HG03520 (cell line): ENCODE measurements around the gene SLC6A19.

Experiments used
- ATAC-seq: cut with Tn5 transposase; IDR thresholded peaks from one replicate; pipeline ENCODE4 v1.9.1; 2021; ENCODE audit warnings: mild to moderate bottlenecking, moderate library complexity; ENCODE audit not compliant: unreplicated experiment

The SLC6A19 gene

GRCh38 chr5:1241509-1242080 lies 40.2 kb downstream of the SLC6A19 start:
- ATAC-seq, result no peak

- ATAC-seq, result no peak
Measured at GRCh38 chr5:1242733-1243486, 41.5 kb downstream of the SLC6A19 start.

DNA sequence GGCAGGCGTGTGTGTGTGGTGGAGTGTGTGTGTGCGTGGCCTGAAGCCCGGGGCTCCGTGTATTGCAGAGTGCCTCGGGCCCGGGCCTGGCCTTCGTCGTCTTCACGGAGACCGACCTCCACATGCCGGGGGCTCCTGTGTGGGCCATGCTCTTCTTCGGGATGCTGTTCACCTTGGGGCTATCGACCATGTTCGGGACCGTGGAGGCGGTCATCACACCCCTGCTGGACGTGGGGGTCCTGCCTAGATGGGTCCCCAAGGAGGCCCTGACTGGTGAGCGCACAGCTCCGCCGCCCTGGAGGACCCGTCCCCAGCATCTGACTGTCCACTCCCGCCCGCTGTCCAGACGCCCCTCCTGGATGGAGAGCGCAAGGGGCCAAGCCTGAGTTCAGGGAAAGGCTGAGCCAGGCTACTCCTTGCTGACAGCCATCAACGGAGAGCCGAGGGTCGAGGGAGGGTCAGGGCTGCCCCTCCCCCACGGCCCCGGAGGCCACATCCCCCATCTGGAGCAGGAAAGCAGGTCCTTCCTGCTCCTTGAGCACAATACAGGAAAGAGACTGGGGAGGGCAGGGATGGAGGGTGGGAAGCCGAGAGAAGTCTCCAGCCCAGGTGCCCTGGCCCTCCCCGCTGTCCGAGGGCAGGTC lies 42.2 kb downstream of the SLC6A19 start:
- ATAC-seq, result no peak

DNA sequence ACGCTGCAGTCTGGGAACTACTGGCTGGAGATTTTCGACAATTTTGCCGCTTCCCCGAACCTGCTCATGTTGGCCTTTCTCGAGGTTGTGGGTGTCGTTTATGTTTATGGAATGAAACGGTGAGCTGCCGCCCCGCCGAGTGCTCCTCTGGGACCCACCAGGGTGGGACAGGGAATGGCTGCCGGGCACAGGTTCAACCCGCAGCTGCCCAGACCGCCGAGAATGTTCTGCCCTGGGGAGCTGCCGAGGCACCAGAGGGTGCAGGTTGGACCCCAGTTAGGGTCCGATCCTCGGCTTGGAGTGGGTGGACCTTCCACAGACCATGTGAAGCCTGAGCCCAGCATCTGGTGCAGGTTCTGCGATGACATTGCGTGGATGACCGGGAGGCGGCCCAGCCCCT lies 42.9 kb downstream of the SLC6A19 start:
- no peak for ATAC-seq

- ATAC-seq, result no peak
Measured at GRCh38 chr5:1244976-1245375, 43.6 kb downstream of the SLC6A19 start.

DNA sequence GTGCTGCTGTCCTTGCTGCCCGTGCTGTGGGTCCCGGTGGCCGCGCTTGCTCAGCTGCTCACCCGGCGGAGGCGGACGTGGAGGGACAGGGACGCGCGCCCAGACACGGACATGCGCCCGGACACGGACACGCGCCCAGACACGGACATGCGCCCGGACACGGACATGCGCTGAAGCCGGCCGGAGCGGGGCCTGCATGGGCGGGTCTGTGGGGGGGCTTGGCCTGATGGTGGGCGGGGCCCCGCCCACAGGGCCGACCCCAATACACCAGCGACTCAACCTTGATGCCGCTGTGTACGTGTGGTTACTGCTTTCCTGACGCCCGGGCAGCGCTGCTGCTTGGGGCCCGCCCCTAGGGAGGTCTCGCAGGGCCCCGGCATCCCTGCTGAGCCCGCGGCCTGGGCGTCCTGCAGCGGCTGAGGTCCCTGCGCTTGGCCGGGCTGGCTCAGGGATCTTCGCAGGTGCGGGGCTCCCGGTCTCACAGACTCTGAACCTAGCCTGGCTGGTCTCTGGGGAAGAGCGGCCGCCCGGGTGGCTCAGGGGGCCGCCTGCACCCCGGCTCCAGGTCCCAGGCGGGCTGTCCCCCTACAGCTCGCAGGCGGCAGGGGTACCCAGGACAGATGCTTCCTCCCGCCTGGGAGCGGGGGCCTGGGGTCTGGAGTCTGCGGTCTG lies 44.6 kb downstream of the SLC6A19 start:
- ATAC-seq, result no peak

DNA sequence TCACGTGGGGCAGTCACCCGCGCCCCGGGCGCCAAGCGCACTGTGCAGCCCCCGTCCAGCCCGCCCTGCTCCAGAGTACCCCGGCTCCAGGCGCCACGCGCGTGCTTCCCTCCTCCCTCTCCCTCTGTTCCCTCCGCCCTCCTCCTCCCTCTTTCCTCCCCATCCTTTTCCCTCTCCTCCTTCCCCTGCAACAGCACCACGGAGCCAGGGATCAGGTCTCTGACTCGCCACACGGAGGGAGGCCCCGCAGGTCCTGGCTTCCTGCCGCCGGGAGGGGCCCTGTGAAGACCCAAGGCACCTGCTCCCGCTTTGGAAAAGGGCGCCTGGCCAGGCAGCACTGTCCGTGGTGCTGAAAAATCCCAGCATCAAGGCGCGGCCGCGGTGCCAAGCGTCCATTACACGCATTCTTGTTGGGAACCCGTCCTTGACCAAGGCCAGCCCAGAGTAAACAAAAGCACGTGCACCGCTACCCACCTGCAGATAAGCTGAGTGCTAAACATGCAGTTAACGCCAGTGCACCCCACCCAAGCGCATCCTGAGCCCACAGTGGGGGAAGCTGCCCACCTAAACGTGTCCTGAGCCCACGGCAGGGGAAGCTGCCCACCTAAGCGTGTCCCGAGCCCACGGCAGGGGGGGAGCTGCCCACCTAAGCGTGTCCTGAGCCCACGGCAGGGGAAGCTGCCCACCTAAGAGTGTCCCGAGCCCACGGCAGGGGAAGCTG lies 45.5 kb downstream of the SLC6A19 start:
- ATAC-seq, result no peak

- no peak for ATAC-seq
Measured at GRCh38 chr5:1247811-1248210, 46.4 kb downstream of the SLC6A19 start.

DNA sequence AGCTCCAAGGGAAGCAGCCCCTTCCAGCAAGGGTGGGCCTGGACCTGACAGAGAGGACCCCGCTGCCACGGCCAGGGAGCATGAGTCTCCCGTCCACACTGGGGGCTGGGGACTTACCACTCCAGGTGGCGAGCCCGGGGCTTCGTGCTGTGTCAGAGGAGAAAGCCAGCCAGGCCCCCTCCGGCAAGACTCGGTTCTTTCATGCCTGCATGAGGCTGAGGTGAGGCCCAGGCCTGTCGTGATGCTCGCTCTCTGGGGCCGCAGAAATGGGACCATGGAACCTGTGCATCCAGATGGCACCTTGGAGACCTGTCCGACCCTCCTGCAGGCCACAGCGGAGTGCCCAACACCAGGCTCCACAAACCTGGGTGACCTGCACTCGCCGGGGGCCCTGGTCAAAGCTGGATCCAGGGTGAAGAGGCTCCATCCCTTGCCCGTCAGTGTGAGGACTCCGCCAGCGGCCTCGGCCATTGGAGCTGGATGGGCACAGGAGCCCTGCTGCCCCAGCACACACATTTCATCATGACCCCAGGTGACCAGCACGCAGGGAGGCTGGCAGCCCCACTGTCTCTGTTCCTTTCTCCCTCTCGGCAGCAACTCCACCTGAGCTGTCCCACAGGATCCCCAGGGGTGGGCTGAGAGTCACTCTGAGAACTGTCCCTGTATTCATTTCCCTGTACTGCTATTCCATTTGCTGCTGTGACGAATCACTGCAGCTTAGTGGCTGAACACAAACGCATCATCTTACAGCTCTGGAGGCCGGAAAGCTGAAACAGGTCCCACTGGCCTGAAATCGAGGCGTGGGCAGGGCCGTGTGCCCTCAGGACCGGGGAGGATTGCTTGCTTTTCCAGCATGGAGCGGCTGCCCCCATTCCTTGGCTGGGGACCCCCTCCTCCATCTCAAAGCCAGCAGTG lies 48.2 kb downstream of the SLC6A19 start:
- no peak for ATAC-seq

GRCh38 chr5:1251678-1252580 lies 50.5 kb downstream of the SLC6A19 start:
- ATAC-seq, result no peak

DNA sequence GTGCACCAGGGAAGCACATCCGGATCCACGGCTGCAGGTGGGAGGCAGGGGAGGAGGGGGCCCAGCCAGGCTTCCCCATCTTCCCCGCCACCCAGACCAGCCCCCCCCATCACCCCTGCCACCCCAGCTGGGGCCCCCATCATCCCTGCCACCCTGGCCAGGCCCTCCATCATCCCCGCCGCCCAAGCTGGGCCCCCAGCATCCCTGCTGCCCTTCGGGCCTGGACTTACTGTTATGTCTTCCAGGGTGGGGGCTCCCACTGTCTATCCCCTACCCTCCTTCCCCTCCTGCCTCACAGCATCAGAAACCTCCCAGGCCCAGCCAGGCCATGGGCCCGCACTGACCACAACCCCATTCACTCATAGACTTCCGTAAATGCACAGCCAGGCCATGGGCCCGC lies 51.3 kb downstream of the SLC6A19 start:
- no peak for ATAC-seq

- no peak for ATAC-seq
Measured at GRCh38 chr5:1253456-1254105, 52.2 kb downstream of the SLC6A19 start.

- no peak for ATAC-seq
Measured at GRCh38 chr5:1254196-1254595, 52.8 kb downstream of the SLC6A19 start.

DNA sequence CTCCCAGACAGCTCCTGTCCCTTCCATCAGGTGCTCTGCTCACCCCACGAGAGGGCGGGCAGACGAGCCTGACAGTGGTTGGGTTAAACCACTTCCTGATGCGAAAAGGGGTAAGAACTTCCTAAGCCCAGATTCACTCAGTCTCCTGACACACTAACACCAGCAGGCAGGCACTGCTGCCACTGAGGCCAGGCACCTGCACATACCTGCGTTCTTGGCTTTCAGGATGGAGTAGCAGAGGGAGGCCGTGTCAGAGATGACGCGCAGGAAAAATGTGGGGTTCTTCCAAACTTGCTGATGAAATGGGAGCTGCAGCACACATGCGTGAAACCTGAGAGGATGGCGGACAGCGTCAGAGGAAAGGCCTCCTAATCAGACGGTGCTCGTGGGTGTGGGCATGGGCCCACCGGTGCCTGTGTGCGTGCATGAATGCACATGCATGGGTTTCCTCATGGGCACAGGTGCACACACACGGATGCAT lies 53.7 kb downstream of the SLC6A19 start:
- ATAC-seq, result no peak

DNA sequence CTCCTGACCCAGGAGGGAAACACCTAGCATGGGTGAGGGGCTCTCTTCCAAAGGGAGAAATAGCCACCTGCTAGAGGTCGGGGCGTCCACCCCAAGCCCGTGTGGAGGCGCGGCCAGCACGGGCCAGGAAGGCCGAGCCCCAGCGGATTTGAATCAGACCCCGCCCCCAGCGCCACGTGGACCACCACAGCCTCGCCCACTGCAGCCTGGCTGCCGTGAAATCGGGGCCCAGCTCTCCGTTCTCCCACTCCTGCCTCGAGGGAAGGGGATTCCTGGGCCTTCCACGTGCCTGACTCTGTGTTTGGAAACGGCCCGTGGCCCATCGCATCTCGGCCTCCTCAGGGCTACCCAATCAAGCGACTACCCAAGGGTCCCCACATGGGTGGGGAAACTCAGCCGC lies 55.4 kb downstream of the SLC6A19 start:
- no peak for ATAC-seq

GRCh38 chr5:1257363-1257762 lies 56.0 kb downstream of the SLC6A19 start:
- no peak for ATAC-seq

GRCh38 chr5:1257841-1258240 lies 56.4 kb downstream of the SLC6A19 start:
- no peak for ATAC-seq

GRCh38 chr5:1259806-1260480 lies 58.5 kb downstream of the SLC6A19 start:
- ATAC-seq, result no peak
